ENCODE measurements around the gene LPAR6. TPM values are rescaled to one million over a fixed set of nuclear protein-coding genes. Genes with fewer than 3 reads are reported as not detected.

Gene LPAR6
- total and polyA plus RNA-seq, 2 donors from 2014 or later = 29.3 to 45.1 TPM

- Histone ChIP-seq H3K4me3 (ENCODE audit: low read length in 3 of 3) (no peak overlapping the region), H3K27me3 (ENCODE audit: control insufficient read depth, insufficient read depth, low read length) (no peaks in the 10 kb centered on the region), H3K9ac (ENCODE audit: low read length in 3 of 3) (no peak overlapping the region), H3K27ac (ENCODE audit: low read depth in 2 of 2, low read length in 2 of 2) (no peak overlapping the region), H3K4me1 (ENCODE audit: control insufficient read depth in 2 of 3, insufficient read depth in 2 of 3, low read depth in 1 of 3, low read length in 3 of 3) (peaks cover 0 to 6% (median 3%) of the 10 kb centered on the region in 3 donors), H3K9me3 (ENCODE audit: control insufficient read depth in 2 of 3, insufficient read depth in 1 of 3, low read length in 3 of 3) (no peaks in the 10 kb centered on the region), H3K36me3 (ENCODE audit: control insufficient read depth in 2 of 3, insufficient read depth in 3 of 3, low read length in 3 of 3) (no peaks in the 10 kb centered on the region)
- intact Hi-C loops (cut with DNase I) = no loop called here
- FAIRE-seq (no peak), DNase-seq (no peak)
- no peak for TF ChIP-seq CTCF (IDR thresholded peaks at IDR 0.05; ENCODE audit: borderline replicate concordance, extremely low read depth, insufficient read depth)
These were observed 19.7 kb downstream of the LPAR6 start for GRCh38 chr13:48393030-48393697.

- TF ChIP-seq CTCF (IDR thresholded peaks at IDR 0.05; ENCODE audit: borderline replicate concordance, extremely low read depth, insufficient read depth) = no peak
- intact Hi-C loops (cut with DNase I) = no loop called here
- FAIRE-seq (no peak), DNase-seq (no peak)
- Histone ChIP-seq H3K27me3 (ENCODE audit: control insufficient read depth, insufficient read depth, low read length) (no peaks in the 10 kb centered on the region), H3K9ac (ENCODE audit: low read length in 3 of 3) (no peak overlapping the region), H3K36me3 (ENCODE audit: control insufficient read depth in 2 of 3, insufficient read depth in 3 of 3, low read length in 3 of 3) (no peaks in the 10 kb centered on the region), H3K4me3 (ENCODE audit: low read length in 3 of 3) (no peak overlapping the region), H3K9me3 (ENCODE audit: control insufficient read depth in 2 of 3, insufficient read depth in 1 of 3, low read length in 3 of 3) (no peaks in the 10 kb centered on the region), H3K27ac (ENCODE audit: low read depth in 2 of 2, low read length in 2 of 2) (no peak overlapping the region), H3K4me1 (ENCODE audit: control insufficient read depth in 2 of 3, insufficient read depth in 2 of 3, low read depth in 1 of 3, low read length in 3 of 3) (no peaks in the 10 kb centered on the region)
These were observed 21.7 kb downstream of the LPAR6 start for GRCh38 chr13:48391257-48391656.

GRCh38 chr13:48386816-48387215 lies 26.1 kb downstream of the LPAR6 start:
- no peaks in the 10 kb centered on the region for H3K9me3 ChIP-seq (ENCODE audit: control insufficient read depth in 2 of 3, insufficient read depth in 1 of 3, low read length in 3 of 3)
- H3K27ac ChIP-seq (ENCODE audit: low read depth in 2 of 2, low read length in 2 of 2) = no peak overlapping the region
- no peaks in the 10 kb centered on the region for H3K36me3 ChIP-seq (ENCODE audit: control insufficient read depth in 2 of 3, insufficient read depth in 3 of 3, low read length in 3 of 3)
- no peaks in the 10 kb centered on the region for H3K27me3 ChIP-seq (ENCODE audit: control insufficient read depth, insufficient read depth, low read length)
- FAIRE-seq = no peak
- H3K4me1 ChIP-seq (ENCODE audit: control insufficient read depth in 2 of 3, insufficient read depth in 2 of 3, low read depth in 1 of 3, low read length in 3 of 3) = no peaks in the 10 kb centered on the region
- intact Hi-C loops (cut with DNase I) = no loop called here
- no peak overlapping the region for H3K9ac ChIP-seq (ENCODE audit: low read length in 3 of 3)
- no peak overlapping the region for H3K4me3 ChIP-seq (ENCODE audit: low read length in 3 of 3)
- no peak for DNase-seq
- TF ChIP-seq CTCF (IDR thresholded peaks at IDR 0.05; ENCODE audit: borderline replicate concordance, extremely low read depth, insufficient read depth) = no peak

- intact Hi-C loops (cut with DNase I) = no loop called here
- H3K9me3 ChIP-seq (ENCODE audit: control insufficient read depth in 2 of 3, insufficient read depth in 1 of 3, low read length in 3 of 3) = no peaks in the 10 kb centered on the region
- FAIRE-seq (no peak), DNase-seq (no peak)
- no peak overlapping the region for H3K27ac ChIP-seq (ENCODE audit: low read depth in 2 of 2, low read length in 2 of 2)
- H3K4me3 ChIP-seq (ENCODE audit: low read length in 3 of 3) = no peak overlapping the region
- H3K9ac ChIP-seq (ENCODE audit: low read length in 3 of 3) = no peak overlapping the region
- H3K36me3 ChIP-seq (ENCODE audit: control insufficient read depth in 2 of 3, insufficient read depth in 3 of 3, low read length in 3 of 3) = peaks cover 0 to 4% (median 0%) of the 10 kb centered on the region in 3 donors
- no peaks in the 10 kb centered on the region for H3K4me1 ChIP-seq (ENCODE audit: control insufficient read depth in 2 of 3, insufficient read depth in 2 of 3, low read depth in 1 of 3, low read length in 3 of 3)
- TF ChIP-seq CTCF (IDR thresholded peaks at IDR 0.05; ENCODE audit: borderline replicate concordance, extremely low read depth, insufficient read depth) = no peak
- H3K27me3 ChIP-seq (ENCODE audit: control insufficient read depth, insufficient read depth, low read length) = no peaks in the 10 kb centered on the region
These were observed 29.5 kb downstream of the LPAR6 start for GRCh38 chr13:48383384-48383783.

Measured in kidney (tissue), 14 donors.